ENCODE results near the gene SEH1L. TPM values are rescaled to one million over a fixed set of nuclear protein-coding genes. Genes with fewer than 3 reads are reported as not detected.

Gene SEH1L
- total RNA-seq, 1 donor from 2014 or later, result 115 TPM

DNA sequence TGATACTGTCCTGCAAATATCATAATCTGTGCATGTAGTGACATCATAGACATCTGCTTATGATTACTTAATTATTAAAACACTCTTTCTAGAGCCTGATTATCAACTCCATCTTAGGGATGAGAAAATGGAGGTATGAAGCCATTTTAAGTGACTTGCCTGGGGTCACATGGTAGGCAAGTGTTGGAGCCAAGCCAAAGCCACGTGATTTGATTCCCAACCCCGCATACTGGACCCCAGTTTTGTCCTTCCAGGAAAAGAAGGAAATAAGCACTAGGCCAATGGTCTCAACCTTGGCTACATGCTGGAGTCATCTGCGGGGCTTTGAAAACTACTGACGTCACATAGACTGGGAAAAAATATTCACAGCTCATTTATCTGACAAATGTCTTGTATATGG, 19.6 kb upstream of the SEH1L start:
- no peak for DNase-seq (ENCODE audit: low spot score)
- no peaks in the 10 kb centered on the region for H3K4me1 Mint-ChIP-seq (ENCODE audit: low read depth)
- no peak overlapping the region for H3K4me3 Mint-ChIP-seq (ENCODE audit: low read depth)
- intact Hi-C loops (cut with micrococcal nuclease), result no loop called here
- peaks cover 11% of the 10 kb centered on the region for H3K27me3 Mint-ChIP-seq (ENCODE audit: low read depth)
- H3K9me3 Mint-ChIP-seq, result no peaks in the 10 kb centered on the region
- no peaks in the 10 kb centered on the region for H3K36me3 Mint-ChIP-seq (ENCODE audit: low read depth)
- H3K27ac Mint-ChIP-seq, result no peak overlapping the region

DNA sequence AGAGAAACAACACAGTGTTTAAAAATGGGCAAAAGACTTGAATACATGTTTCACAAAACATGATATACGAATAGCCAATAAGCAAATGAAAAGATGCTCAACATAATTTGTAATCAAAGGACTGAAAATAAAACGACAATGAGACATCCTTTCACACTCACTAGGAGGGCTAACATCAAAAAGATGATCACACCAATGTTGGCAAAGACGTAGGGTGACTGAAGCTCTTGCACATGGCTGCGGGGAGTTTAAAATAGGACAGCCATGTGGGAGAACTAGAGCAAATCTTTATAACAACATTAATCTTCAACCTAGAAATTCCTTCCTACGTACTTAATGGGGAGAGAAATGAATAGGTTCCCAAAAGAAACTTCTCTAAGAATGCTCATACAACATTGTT, 19.2 kb upstream of the SEH1L start:
- Mint-ChIP-seq H3K36me3 (ENCODE audit: low read depth) (no peaks in the 10 kb centered on the region), H3K4me1 (ENCODE audit: low read depth) (no peaks in the 10 kb centered on the region), H3K4me3 (ENCODE audit: low read depth) (no peak overlapping the region), H3K9me3 (no peaks in the 10 kb centered on the region), H3K27me3 (ENCODE audit: low read depth) (peaks cover 11% of the 10 kb centered on the region), H3K27ac (no peak overlapping the region)
- DNase-seq (ENCODE audit: low spot score), result no peak
- intact Hi-C loops (cut with micrococcal nuclease), result no loop called here

DNA sequence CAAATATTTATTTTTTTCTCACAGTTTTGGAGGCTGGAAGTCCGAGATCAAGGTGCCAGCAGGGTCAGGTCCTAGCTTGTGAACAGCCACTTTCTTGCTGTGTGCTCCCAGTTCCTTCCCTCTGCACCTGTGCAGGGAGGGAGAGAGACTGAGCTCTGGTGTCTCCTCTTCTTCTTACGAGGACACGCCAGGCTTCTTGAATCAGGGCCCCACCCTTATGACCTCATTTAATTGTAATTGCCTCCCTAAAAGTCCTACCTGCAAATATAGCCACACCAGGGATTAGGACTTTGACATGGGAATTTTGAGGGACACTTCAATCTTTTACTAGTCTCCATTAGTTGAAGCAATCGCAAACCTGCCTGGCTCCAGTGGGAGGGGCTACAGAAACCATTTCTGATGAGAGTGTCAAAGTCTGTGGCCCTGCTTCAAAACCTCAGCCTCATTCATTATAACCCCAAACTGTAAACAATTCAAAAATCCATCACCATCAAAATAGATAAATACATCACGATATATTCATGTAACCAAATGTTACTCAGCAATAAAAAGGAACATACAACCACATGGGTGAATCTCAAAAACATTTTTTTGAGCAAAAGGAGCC, 18.2 kb upstream of the SEH1L start:
- H3K4me1 Mint-ChIP-seq (ENCODE audit: low read depth), result peaks cover 1% of the 10 kb centered on the region
- no peak overlapping the region for H3K27ac Mint-ChIP-seq
- H3K4me3 Mint-ChIP-seq (ENCODE audit: low read depth), result no peak overlapping the region
- peaks cover 12% of the 10 kb centered on the region for H3K27me3 Mint-ChIP-seq (ENCODE audit: low read depth)
- no peaks in the 10 kb centered on the region for H3K36me3 Mint-ChIP-seq (ENCODE audit: low read depth)
- DNase-seq (ENCODE audit: low spot score), result no peak
- no peaks in the 10 kb centered on the region for H3K9me3 Mint-ChIP-seq
- intact Hi-C loops (cut with micrococcal nuclease), result loop anchor here (5.0 to 10.0 kb wide), 2 partner anchors 37 to 535 kb away; no protein-coding TSS in a partner anchor

DNA sequence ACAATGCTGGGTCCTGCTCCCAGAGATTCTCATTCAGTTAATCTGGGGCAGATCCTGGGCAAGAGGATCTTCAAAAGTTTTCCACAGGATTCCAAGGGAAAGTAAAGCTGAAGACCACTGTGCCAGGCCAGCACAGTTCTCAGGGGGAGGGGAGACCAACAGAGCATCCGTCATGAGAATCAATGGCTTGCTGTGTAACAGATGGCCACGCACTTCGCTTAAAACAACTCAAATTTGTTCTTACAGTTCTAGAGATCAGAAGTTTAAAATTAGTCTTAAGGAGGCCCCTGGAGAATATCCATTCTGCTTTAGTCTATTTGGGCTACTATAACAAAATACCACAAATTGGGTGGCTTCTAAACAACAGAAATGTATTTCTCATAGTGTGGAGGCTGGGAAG, 17.4 kb upstream of the SEH1L start:
- intact Hi-C loops (cut with micrococcal nuclease), result loop anchor here (5.0 to 10.0 kb wide), 2 partner anchors 38 to 536 kb away; no protein-coding TSS in a partner anchor
- Mint-ChIP-seq H3K4me1 (ENCODE audit: low read depth) (peaks cover 4% of the 10 kb centered on the region), H3K27ac (no peak overlapping the region), H3K9me3 (no peaks in the 10 kb centered on the region), H3K4me3 (ENCODE audit: low read depth) (no peak overlapping the region), H3K36me3 (ENCODE audit: low read depth) (no peaks in the 10 kb centered on the region), H3K27me3 (ENCODE audit: low read depth) (peaks cover 10% of the 10 kb centered on the region)
- DNase-seq (ENCODE audit: low spot score), result no peak

DNA sequence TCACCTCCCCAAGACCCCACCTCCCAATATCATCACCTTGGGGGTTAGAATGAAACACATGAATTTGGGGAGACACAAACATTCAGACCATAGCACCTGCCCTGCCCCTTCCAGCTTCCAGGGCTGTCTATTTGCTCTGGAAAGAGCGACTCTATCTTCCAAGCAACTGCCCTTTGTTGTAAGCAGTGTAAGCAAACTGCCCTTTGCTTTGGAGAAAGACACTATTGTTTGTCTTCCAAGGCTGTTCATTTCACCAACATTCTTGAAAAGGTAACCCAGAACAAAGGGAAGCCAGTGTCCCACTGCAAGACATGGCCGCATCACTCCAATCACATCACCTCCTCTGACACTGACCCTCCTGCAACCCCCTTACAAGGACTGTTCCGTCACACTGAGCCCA, 16.9 kb upstream of the SEH1L start:
- H3K27me3 Mint-ChIP-seq (ENCODE audit: low read depth), result peaks cover 13% of the 10 kb centered on the region
- H3K9me3 Mint-ChIP-seq, result no peaks in the 10 kb centered on the region
- H3K4me3 Mint-ChIP-seq (ENCODE audit: low read depth), result no peak overlapping the region
- no peaks in the 10 kb centered on the region for H3K36me3 Mint-ChIP-seq (ENCODE audit: low read depth)
- peaks cover 4% of the 10 kb centered on the region for H3K4me1 Mint-ChIP-seq (ENCODE audit: low read depth)
- intact Hi-C loops (cut with micrococcal nuclease), result loop anchor here (5.0 to 10.0 kb wide), 2 partner anchors 39 to 536 kb away; no protein-coding TSS in a partner anchor
- no peak overlapping the region for H3K27ac Mint-ChIP-seq
- no peak for DNase-seq (ENCODE audit: low spot score)

DNA sequence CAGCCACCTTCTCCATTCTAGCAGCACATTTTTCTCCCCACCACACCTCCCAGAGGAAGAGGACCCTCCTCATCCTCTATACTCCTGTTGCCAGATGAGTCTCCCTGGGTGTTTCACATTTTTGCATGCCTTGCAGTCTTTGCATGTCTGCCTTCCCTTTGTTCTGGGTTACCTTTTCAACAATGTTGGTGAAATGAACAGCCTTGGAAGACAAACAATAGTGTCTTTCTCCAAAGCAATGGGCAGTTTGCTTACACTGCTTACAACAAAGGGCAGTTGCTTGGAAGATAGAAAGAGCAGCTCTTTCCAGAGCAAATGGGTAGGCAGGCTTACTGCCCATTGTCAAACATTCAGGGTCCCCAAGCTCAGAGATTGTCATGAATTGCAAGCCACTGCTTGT, 14.5 kb upstream of the SEH1L start:
- DNase-seq (ENCODE audit: low spot score), result no peak
- H3K9me3 Mint-ChIP-seq, result no peaks in the 10 kb centered on the region
- H3K36me3 Mint-ChIP-seq (ENCODE audit: low read depth), result no peaks in the 10 kb centered on the region
- no peak overlapping the region for H3K4me3 Mint-ChIP-seq (ENCODE audit: low read depth)
- H3K27ac Mint-ChIP-seq, result no peak overlapping the region
- H3K27me3 Mint-ChIP-seq (ENCODE audit: low read depth), result peaks cover 16% of the 10 kb centered on the region
- H3K4me1 Mint-ChIP-seq (ENCODE audit: low read depth), result peaks cover 4% of the 10 kb centered on the region
- intact Hi-C loops (cut with micrococcal nuclease), result loop anchor here (5.0 to 10.0 kb wide), 2 partner anchors 41 to 539 kb away; no protein-coding TSS in a partner anchor

DNA sequence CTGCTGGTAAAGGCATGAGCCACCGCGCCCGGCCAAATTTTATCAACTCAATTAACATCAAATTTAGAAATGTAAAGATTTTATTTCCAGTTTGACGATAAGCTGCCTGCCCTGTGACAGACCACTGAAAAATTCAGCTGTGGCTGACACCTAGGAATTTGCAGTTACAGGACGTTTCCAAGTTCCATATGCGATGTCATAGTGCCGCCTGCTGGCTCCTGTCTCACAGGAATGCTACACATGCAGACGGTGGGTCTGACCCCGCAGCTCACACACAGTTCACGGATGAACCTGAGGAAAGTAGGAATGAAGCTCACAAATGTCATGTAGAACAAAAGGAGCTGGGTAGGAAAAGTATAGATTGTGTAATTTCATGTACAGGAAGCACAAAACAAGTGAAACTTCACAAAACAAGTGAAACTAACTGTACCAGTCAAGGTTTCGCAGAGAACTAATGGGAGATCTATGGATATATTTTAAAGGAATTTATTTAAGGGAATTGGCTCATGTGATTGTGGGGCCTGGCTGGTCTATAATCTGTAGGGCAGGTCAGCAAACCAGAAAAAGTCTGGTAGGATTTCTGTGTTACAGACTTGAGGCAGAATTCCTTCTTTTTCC, 13.2 kb upstream of the SEH1L start:
- Mint-ChIP-seq H3K4me1 (ENCODE audit: low read depth) (peaks cover 4% of the 10 kb centered on the region), H3K27ac (no peak overlapping the region), H3K9me3 (no peaks in the 10 kb centered on the region), H3K4me3 (ENCODE audit: low read depth) (peak overlapping the region; percentile 17), H3K36me3 (ENCODE audit: low read depth) (no peaks in the 10 kb centered on the region), H3K27me3 (ENCODE audit: low read depth) (peaks cover 16% of the 10 kb centered on the region)
- peak; percentile 65 for DNase-seq (ENCODE audit: low spot score)
- intact Hi-C loops (cut with micrococcal nuclease), result loop anchor here (1.0 to 10.0 kb wide), 4 partner anchors 42 to 540 kb away; no protein-coding TSS in a partner anchor

DNA sequence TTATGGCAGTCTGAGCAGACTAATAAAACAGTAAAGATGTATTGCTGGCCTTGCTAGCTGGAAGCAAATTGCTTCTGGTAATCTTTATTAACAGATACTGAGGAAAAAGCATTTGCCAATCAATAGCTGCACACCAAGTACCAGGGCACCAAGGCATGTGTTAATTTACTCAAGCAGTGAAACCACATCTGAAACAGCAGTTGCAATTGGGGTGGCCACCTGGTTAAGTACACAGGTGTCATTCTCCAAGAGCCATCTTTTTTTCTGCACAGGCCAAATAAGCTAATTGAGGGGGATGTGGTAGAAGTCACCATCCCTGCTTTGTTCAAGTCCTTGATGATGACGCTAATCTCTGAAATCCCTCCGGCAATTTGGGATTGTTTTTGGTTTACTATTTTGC, 8.6 kb upstream of the SEH1L start:
- no peak overlapping the region for H3K4me3 Mint-ChIP-seq (ENCODE audit: low read depth)
- no peaks in the 10 kb centered on the region for H3K36me3 Mint-ChIP-seq (ENCODE audit: low read depth)
- no peaks in the 10 kb centered on the region for H3K9me3 Mint-ChIP-seq
- intact Hi-C loops (cut with micrococcal nuclease), result loop anchor here (10.0 kb wide), 1 partner anchor 544 kb away; no protein-coding TSS in a partner anchor
- peaks cover 9% of the 10 kb centered on the region for H3K27me3 Mint-ChIP-seq (ENCODE audit: low read depth)
- DNase-seq (ENCODE audit: low spot score), result no peak
- H3K27ac Mint-ChIP-seq, result no peak overlapping the region
- peaks cover 8% of the 10 kb centered on the region for H3K4me1 Mint-ChIP-seq (ENCODE audit: low read depth)

DNA sequence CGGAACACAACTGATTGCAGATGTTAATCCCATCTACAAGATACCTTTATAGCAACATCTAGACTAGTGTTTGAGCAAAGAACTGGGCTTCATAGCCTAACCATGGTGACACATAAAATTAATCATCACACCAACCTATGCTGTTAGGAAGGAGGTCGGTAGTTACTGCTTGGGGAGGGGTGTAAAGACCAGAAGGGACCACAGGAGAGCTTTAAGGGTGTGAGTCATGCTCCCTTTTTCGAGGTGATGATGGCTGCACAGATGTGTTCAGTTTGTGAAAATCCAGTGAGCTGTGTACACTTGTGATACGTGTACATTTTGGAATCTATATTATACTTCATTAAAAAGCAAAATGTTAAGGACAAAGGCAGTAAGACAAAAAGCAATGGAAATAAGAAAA, 4.6 kb upstream of the SEH1L start:
- intact Hi-C loops (cut with micrococcal nuclease), result no loop called here
- no peak for DNase-seq (ENCODE audit: low spot score)
- no peaks in the 10 kb centered on the region for H3K9me3 Mint-ChIP-seq
- H3K27me3 Mint-ChIP-seq (ENCODE audit: low read depth), result no peaks in the 10 kb centered on the region
- no peak overlapping the region for H3K4me3 Mint-ChIP-seq (ENCODE audit: low read depth)
- H3K4me1 Mint-ChIP-seq (ENCODE audit: low read depth), result peaks cover 19% of the 10 kb centered on the region
- no peak overlapping the region for H3K27ac Mint-ChIP-seq
- peaks cover 4% of the 10 kb centered on the region for H3K36me3 Mint-ChIP-seq (ENCODE audit: low read depth)

DNA sequence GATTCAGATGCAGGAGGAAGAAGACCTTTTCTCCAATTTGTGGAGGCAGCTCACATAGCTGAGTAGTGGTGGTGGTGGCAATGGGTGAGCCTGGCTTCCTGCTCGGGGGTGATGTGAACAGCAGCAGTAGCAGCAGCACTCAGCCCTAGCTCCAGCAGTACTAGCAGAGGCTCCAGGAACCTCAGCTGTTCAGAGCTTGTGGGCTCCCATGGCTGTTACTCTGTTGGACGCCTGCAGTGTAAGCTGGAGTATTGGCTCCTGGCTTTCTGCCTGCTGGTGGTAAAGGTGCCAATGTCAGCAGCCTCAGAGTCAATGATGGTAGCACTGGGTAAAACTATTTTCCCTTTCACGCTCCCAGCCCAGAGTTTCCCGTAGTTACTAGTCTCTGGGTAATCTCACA, 3.1 kb upstream of the SEH1L start:
- intact Hi-C loops (cut with micrococcal nuclease), result loop anchor here (5.0 kb wide), 3 partner anchors 433 to 783 kb away; partner anchors contain the start of genes FAM210A and RNMT
- Mint-ChIP-seq H3K9me3 (no peaks in the 10 kb centered on the region), H3K36me3 (ENCODE audit: low read depth) (peaks cover 15% of the 10 kb centered on the region), H3K27ac (no peak overlapping the region), H3K4me3 (ENCODE audit: low read depth) (no peak overlapping the region), H3K27me3 (ENCODE audit: low read depth) (no peaks in the 10 kb centered on the region), H3K4me1 (ENCODE audit: low read depth) (peaks cover 22% of the 10 kb centered on the region)
- no peak for DNase-seq (ENCODE audit: low spot score)

DNA sequence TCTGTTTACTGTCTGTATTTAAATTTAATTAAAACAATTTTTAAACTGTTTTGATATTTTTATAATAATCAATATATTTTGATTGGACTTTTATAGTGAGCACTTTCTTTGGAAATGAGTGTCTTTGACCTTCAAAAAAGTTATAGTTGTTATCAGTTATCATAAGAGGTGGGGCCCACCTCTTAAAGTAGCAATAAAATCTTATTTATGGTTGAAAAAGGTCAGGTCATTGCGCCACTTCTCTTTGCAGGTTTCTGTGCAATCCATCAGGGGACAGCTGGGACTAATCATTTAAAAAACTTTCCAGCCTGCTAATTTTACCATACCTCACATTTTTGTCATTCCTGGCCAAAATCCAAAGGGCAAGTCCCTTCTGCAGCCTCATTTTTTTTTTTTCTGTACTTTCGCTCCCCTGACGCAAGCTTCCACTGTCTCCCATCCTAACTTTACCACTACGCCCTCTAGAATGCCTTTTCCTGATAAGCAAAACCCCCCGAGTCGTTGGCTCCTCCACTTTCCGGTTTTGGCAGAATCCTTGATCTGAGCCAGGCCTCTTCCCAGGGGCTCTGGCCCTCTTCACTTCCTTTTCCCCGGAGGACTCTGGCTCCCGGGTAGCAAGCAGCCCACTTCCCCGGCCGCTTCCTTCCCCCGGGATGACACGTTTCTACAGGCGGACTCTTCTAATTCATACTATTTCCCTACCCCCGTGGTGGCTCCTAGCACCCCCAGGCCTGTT, 1.1 kb upstream of the SEH1L start:
- DNase-seq (ENCODE audit: low spot score), result no peak
- Mint-ChIP-seq H3K27ac (peak overlapping the region; percentile 99), H3K4me1 (ENCODE audit: low read depth) (peaks cover 29% of the 10 kb centered on the region), H3K9me3 (no peaks in the 10 kb centered on the region), H3K4me3 (ENCODE audit: low read depth) (peak overlapping the region; percentile 98), H3K27me3 (ENCODE audit: low read depth) (no peaks in the 10 kb centered on the region), H3K36me3 (ENCODE audit: low read depth) (peaks cover 31% of the 10 kb centered on the region)
- intact Hi-C loops (cut with micrococcal nuclease), result loop anchor here (1.0 to 5.0 kb wide), 4 partner anchors 62 to 781 kb away; partner anchors contain the start of genes FAM210A, PTPN2 and RNMT

DNA sequence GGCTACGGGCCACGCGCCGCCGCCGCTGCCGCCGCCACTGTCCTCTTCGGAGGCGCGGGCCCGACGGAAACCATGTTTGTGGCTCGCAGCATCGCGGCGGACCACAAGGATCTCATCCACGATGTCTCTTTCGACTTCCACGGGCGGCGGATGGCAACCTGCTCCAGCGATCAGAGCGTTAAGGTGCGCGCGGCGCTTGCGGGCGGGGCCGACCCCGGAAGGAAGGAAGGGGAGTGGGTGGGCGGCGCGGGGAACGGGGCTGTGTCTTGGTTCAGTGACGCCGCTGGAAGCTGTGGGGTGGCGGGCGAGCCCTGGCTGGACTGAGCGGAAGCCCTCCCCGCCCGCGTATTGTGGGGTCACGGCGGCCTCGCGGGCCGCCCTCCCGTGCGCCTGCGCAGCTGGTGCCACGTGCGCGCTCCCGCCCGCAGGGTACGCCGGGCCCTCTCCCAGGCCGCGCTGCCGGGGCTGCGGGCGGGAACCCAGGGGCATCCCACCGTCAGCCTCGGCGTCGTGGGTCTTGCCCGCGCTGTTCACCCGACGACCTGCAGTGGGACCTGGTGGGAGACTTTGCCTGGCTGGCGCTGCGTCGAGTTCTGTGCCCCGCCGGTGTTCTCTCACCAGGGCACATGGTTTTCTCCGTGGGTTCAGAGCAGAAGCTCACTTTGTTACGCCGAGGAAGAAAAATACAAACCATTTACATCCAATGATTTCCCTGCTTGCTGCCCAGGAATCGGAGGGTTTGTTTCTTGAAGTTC, 416 bp downstream of the SEH1L start:
- H3K27ac Mint-ChIP-seq, result peak overlapping the region; percentile 99
- H3K4me3 Mint-ChIP-seq (ENCODE audit: low read depth), result peak overlapping the region; percentile 87
- H3K27me3 Mint-ChIP-seq (ENCODE audit: low read depth), result no peaks in the 10 kb centered on the region
- DNase-seq (ENCODE audit: low spot score), result peak; percentile 96
- intact Hi-C loops (cut with micrococcal nuclease), result loop anchor here (1.0 to 5.0 kb wide), 6 partner anchors 43 to 779 kb away; partner anchors contain the start of genes AFG3L2, CEP192, FAM210A and PSMG2
- H3K4me1 Mint-ChIP-seq (ENCODE audit: low read depth), result peaks cover 28% of the 10 kb centered on the region
- no peaks in the 10 kb centered on the region for H3K9me3 Mint-ChIP-seq
- H3K36me3 Mint-ChIP-seq (ENCODE audit: low read depth), result peaks cover 40% of the 10 kb centered on the region

Data from activated T-helper 2 cell treated with anti-CD3 and anti-CD28 coated beads, Interferon-gamma antibody, Interleukin-2, Interleukin-4, amounts not matched to agents 10 μg/mL and 5 μg/mL and 100 μg/mL, durations not matched to agents 14 hours and 24 hours and 36 hours (primary cell).